ENCODE measurements around the gene E2F3.

Gene E2F3

GRCh38 chr6:20533746-20534294 lies 132.1 kb downstream of the E2F3 start:
- no peak for DNase-seq (ENCODE audit: low spot score)

- peak; percentile 78 for DNase-seq (ENCODE audit: low spot score)
Measured at GRCh38 chr6:20534295-20535262, 132.9 kb downstream of the E2F3 start, which contains the start of gene CDKAL1. CDKAL1 (plus strand) TSS chr6:20534457; CDS start chr6:20546351, 11,894 bp downstream.

GRCh38 chr6:20538131-20538662 lies 136.5 kb downstream of the E2F3 start:
- DNase-seq (ENCODE audit: low spot score) = no peak

- DNase-seq (ENCODE audit: low spot score) = no peak
Measured at GRCh38 chr6:20538907-20539306, 137.2 kb downstream of the E2F3 start.

GRCh38 chr6:20539387-20539786 lies 137.7 kb downstream of the E2F3 start:
- DNase-seq (ENCODE audit: low spot score) = no peak

GRCh38 chr6:20540683-20541082 lies 139.0 kb downstream of the E2F3 start:
- DNase-seq (ENCODE audit: low spot score) = no peak

GRCh38 chr6:20541382-20541781 lies 139.7 kb downstream of the E2F3 start:
- DNase-seq (ENCODE audit: low spot score) = no peak

GRCh38 chr6:20542927-20543602 lies 141.4 kb downstream of the E2F3 start:
- no peak for DNase-seq (ENCODE audit: low spot score)
